Islet precursor cell (in vitro differentiated cells): ENCODE data around the gene TRIM45.
A peak's percentile ranks its signal among the peaks of the same experiment; 100 is the strongest.
"Not testable (repeated sequence)": the region's sequence is repeated elsewhere in the genome, so short reads cannot be mapped to it uniquely, and the experiment has no call there.

Experiments
- DNase-seq: peaks from one replicate; pipeline ENCODE4 v3.0.0-alpha.2; 2018

TRIM45 gene, protein sequence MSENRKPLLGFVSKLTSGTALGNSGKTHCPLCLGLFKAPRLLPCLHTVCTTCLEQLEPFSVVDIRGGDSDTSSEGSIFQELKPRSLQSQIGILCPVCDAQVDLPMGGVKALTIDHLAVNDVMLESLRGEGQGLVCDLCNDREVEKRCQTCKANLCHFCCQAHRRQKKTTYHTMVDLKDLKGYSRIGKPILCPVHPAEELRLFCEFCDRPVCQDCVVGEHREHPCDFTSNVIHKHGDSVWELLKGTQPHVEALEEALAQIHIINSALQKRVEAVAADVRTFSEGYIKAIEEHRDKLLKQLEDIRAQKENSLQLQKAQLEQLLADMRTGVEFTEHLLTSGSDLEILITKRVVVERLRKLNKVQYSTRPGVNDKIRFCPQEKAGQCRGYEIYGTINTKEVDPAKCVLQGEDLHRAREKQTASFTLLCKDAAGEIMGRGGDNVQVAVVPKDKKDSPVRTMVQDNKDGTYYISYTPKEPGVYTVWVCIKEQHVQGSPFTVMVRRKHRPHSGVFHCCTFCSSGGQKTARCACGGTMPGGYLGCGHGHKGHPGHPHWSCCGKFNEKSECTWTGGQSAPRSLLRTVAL

DNA sequence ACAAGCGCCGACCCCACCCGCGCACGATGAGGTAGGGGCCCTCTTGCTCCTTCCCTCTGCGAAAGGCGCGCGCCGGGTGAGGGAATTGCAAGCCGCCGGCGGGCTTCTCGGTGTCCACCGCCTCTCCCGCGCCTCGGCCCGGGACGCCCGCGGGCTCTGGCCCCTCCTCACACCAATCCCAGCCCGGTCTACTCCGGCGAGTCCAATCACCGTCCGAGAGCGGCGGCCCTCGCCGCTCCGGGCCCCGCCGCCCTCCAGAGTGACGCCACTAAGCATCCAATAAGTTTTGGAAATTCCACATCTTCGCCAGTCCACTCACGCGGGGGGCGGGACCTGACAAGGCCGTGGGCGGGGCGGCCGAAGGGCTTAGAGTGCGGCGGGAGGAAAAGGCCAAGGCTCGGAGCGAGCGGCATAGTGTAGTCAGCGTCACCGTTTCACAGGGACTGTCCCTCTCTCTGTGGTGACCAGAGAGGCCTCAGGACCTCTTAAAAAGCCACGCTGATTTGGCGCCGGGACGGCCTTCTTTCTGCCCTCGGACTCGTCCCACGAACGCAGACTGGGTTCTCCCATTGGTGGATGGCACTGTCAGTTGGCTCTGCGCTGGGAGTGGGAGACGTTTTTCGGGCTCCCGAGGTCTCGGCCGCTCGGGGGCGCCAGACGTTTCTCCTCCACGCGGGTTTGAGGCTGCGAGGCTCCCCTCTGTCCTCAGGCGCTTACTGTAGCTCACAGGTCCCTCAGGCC, at the start of gene TRIM45:
TSS of gene TRIM45 (minus strand) at position 161 of the 741 bp plus-strand sequence. CDS start 548 bp downstream, outside the sequence.
- DNase-seq = peak; percentile 99

DNA sequence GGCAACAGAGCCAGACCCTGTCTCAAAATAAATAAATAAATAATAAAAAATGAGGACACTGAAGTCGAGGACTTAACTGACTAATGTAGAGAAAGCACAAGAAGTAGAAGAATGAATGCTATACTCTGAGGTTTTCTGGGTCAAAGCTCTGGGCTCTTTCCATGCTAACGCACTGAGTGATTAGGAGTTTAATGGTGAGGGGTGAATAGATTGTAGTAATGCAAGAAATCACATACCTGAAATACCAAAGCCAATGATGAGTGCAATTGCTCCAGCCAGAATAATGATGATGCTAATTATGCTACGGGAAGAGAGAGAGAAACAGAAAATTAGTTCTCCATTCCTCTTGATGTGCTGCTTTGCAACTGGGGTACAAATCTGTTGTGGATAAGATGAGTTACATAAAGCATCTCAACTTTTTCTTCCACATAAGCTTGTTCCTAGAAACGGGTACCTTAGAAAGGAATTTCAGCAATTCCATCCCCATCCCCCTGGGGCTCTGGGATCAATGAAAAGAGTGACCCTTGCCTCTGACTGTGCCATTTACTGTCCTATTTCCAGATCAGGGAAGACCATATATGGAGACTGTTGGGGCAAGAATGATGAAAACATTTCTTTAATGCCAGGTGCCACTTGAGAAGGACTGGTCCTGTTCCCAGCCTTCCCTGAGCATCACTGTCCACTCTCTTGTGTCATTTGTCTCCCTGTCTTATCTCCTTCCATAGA, 48.5 kb upstream of the TRIM45 start:
- no peak for DNase-seq

GRCh38 chr1:117167402-117167801, 45.9 kb upstream of the TRIM45 start:
- DNase-seq = no peak

DNA sequence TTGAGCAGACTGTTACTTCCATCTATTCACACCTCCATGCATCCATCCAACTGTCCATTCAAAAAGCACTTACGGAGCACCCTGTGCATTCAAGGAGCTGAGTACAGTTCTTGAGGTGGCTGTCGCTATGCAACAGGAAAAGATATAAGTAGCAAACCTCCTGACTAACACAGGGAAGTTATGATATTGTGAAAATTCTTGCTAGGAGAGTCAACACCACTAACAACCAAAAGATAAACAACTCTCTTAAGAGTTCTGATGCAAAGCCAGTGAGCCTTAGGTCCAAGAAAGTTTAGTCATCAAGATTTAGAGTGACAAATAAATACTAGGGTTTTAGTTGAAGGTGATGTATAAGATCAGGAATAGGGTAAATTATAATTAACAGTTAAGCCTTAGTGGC, 44.5 kb upstream of the TRIM45 start:
- no peak for DNase-seq

- DNase-seq = no peak
Measured at GRCh38 chr1:117164209-117164608, 42.7 kb upstream of the TRIM45 start.

- peak; percentile 60 for DNase-seq
Measured at GRCh38 chr1:117162816-117163215, 41.3 kb upstream of the TRIM45 start.

- DNase-seq = no peak
Measured at GRCh38 chr1:117161887-117162286, 40.3 kb upstream of the TRIM45 start.

GRCh38 chr1:117151305-117151704, 29.8 kb upstream of the TRIM45 start:
- not testable (repeated sequence) for DNase-seq

DNA sequence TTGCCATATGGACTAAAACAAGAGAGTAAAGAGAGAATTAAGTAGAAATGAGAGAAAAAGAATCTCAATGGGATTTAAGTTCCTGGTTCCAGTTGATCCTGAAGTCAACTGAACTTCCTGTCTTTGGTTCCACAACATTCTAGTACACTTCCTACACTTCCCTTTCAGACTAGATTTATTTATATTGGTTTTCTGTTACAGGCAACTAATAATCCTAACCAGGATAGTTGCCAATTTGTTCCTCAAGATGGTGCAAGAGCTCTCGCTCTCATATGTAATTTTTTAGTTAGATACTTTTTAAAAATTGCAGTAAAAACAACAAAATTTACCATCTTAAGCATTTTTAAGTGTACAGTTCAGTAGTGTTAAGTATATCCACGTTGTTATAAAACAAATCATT, 28.8 kb upstream of the TRIM45 start:
- DNase-seq = no peak

GRCh38 chr1:117147856-117148588, 26.5 kb upstream of the TRIM45 start:
- DNase-seq = no peak

DNA sequence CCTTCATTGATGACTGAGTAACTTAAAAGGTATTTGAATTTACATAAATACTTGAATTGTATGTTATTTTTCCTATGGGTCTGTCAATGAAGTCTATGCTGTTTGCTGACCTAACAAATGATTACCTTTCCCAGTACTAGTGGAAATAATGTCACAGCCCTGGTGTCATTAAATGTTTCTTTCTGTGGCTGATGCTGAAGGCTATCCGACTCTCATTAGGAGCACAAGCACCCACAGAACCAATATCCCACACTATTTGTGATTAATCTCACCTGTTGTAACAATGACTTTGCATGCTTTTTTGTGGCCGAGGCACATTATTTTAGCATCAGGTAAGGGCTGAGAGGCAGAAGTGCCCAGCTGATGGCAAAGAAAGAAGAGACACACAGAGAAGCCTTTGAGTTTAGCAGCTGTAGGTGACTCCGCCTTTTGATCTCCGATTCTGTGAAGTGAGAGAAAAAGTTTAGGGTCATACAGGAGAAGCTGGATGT, 25.8 kb upstream of the TRIM45 start:
- no peak for DNase-seq

DNA sequence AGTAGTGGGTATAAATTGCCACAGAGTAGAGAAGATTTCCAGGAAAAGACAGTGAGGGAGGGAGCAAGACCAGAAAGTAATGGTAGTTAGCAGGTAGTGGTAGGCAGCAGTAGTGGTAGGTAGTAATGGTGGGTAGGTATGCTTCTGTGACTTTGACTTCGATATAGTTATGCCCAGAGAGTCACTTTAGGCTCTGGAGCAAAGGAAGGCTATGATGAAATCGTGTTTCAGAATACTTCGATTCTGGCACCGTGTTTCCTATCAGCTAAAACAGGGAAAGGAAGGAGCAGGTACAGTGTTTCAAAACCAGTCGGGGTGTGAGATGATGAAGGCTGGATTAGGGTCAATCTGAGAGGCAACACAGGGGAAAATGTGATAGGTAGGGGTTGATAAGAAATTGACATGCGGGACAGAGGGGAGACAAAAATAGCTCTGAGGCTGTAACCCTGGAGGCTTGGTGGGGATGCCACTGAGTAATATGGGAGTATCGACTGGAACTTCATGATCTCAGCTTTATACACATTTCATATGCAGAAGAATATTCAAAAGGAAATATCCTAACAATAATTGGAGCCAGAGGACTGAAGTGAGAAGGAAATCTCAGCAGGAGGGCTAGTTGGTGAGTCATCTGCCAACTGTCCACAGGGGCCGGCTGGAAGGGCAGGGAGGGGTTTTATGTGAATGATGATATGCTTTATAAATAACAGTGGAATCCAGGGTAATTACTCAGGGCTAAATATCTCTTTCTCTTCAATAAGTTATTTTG, 25.2 kb upstream of the TRIM45 start:
- no peak for DNase-seq

GRCh38 chr1:117146072-117146471, 24.5 kb upstream of the TRIM45 start:
- DNase-seq = no peak

GRCh38 chr1:117143871-117144270, 22.3 kb upstream of the TRIM45 start:
- DNase-seq = no peak

DNA sequence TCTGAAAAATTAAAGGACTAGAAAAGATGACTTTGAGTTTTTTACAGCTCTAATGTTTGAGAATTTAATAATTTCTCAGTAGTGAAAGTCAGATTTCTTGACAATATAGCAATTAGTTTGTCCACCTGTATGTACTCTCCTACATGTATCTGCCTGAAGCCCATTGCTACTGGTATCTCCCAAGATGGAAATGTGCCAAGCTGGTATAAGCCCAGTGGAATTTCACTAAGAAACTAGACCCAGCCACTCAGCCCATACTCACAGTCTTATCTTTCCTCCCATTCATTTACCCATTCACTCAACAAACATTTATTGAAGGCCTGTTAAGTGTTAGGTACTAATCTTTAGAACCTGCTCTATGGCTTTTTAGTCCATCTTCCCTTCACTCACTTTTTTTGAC, 21.6 kb upstream of the TRIM45 start:
- no peak for DNase-seq

GRCh38 chr1:117142200-117142599, 20.7 kb upstream of the TRIM45 start:
- no peak for DNase-seq

DNA sequence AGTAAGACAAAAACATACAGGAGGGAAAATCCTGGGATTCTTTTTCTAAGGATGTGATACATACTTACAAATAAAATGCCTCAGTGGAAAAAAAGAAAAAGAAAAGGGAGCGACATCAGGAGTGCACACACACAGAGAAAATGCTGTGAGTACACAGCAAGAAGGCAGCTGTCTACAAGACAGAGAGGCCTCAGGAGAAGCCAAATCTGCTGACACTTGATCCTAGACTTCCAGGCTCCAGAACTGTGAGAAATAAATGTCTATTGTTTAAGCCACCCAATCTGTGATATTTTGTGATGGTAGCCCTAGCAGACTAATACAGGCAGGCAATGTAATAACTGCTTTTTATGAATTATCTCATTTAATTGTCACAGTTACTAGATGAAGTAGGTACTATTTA, 17.0 kb upstream of the TRIM45 start:
- DNase-seq = no peak

GRCh38 chr1:117138106-117138505, 16.6 kb upstream of the TRIM45 start:
- no peak for DNase-seq

GRCh38 chr1:117137281-117137855, 15.8 kb upstream of the TRIM45 start:
- peak; percentile 85 for DNase-seq

- no peak for DNase-seq
Measured at GRCh38 chr1:117136749-117137148, 15.2 kb upstream of the TRIM45 start.

GRCh38 chr1:117135329-117135728, 13.8 kb upstream of the TRIM45 start:
- DNase-seq = no peak
